CD4-positive, CD25-positive, alpha-beta regulatory T cell (primary cell): ENCODE measurements around the gene UGT8. TPM values are rescaled to one million over a fixed set of nuclear protein-coding genes. Genes with fewer than 3 reads are reported as not detected.

Experiments used
- ATAC-seq, 2 donors: fragments of 150-1000 bp; cut with Tn5 transposase; one replicate each; pipeline ENCODE4 v1.10.0; 2021; ENCODE audit warnings: low read depth in 2 of 2, moderate number of reproducible peaks in 2 of 2, moderate library complexity in 1 of 2
- DNase-seq, 3 donors: peaks; one replicate each; pipeline versions ENCODE4 v3.0.0 to v3.0.0-alpha.2; 2012 to 2022; ENCODE audit warnings: mixed read lengths in 1 of 3
- H3K27ac ChIP-seq: one replicate; pipeline ENCODE4 v1.7.0; 2013; ENCODE audit warnings: mild to moderate bottlenecking, low read length; ENCODE audit not compliant: insufficient read depth, poor library complexity, severe bottlenecking
- H3K27me3 ChIP-seq: one replicate; pipeline ENCODE4 v1.7.0; 2013; ENCODE audit warnings: low read length; ENCODE audit not compliant: control insufficient read depth, insufficient read depth
- H3K36me3 ChIP-seq: one replicate; pipeline ENCODE4 v1.7.0; 2013; ENCODE audit warnings: mild to moderate bottlenecking, low read length, moderate library complexity; ENCODE audit not compliant: control insufficient read depth, insufficient read depth
- H3K4me1 ChIP-seq: 2 replicates; pipeline ENCODE4 v1.7.0; 2013; ENCODE audit warnings: mild to moderate bottlenecking, low read length; ENCODE audit not compliant: insufficient read depth, control insufficient read depth, poor library complexity, severe bottlenecking
- H3K4me3 ChIP-seq: one replicate; pipeline ENCODE4 v1.7.0; 2013; ENCODE audit warnings: low read depth, mild to moderate bottlenecking, low read length, moderate library complexity
- H3K9me3 ChIP-seq, 2 experiments: 1 replicate in 1 of 2; 2 replicates in 1 of 2; pipeline ENCODE4 v1.7.0; 2013; ENCODE audit warnings: low read length in 2 of 2, mild to moderate bottlenecking in 1 of 2, moderate library complexity in 1 of 2; ENCODE audit not compliant: control insufficient read depth in 2 of 2
- H3K27ac Mint-ChIP-seq, 3 donors: one replicate each; pipeline ENCODE4 v1.8.0; 2020 to 2022; ENCODE audit warnings: mild to moderate bottlenecking in 3 of 3, mixed read lengths in 3 of 3, moderate library complexity in 2 of 3
- H3K27me3 Mint-ChIP-seq: one replicate; pipeline ENCODE4 v1.8.0; 2022; ENCODE audit warnings: mild to moderate bottlenecking, mixed read lengths
- H3K36me3 Mint-ChIP-seq: one replicate; pipeline ENCODE4 v1.8.0; 2020; ENCODE audit warnings: mixed read lengths
- H3K4me1 Mint-ChIP-seq, 4 donors: one replicate each; pipeline ENCODE4 v1.8.0; 2020 to 2022; ENCODE audit warnings: mixed read lengths in 4 of 4, mild to moderate bottlenecking in 1 of 4
- H3K4me3 Mint-ChIP-seq, 4 donors: one replicate each; pipeline ENCODE4 v1.8.0; 2020 to 2022; ENCODE audit warnings: mild to moderate bottlenecking in 4 of 4, mixed read lengths in 4 of 4, moderate library complexity in 3 of 4
- H3K9me3 Mint-ChIP-seq, 7 donors: one replicate each; pipeline ENCODE4 v1.8.0; 2020 to 2022; ENCODE audit warnings: mixed read lengths in 7 of 7, mild to moderate bottlenecking in 3 of 7, moderate library complexity in 2 of 7
- polyA plus RNA-seq, 4 donors: library from polyadenylated mRNA; unstranded; fragments of 300-500 nt; fragmentation: Illumina TruSeq; gene quantifications; one replicate each; pipeline ENCODE4 v1.2.3, GENCODE V29; 2021
- total RNA-seq: library from RNA; stranded (reverse); gene quantifications from one replicate; pipeline ENCODE4 v1.2.3, GENCODE V29; 2022

Gene UGT8
- total and polyA plus RNA-seq, 5 donors from 2014 or later, result not detected

- Histone ChIP-seq H3K27me3 (no peaks in the 10 kb centered on the region), H3K36me3 (no peaks in the 10 kb centered on the region)
- no peak for DNase-seq
These were observed 99.6 kb downstream of the UGT8 start for GRCh38 chr4:114698231-114698630.

GRCh38 chr4:114701491-114701890 is 102.9 kb downstream of the UGT8 start:
- Histone ChIP-seq H3K4me3 (no peak overlapping the region), H3K9me3 (no peaks in the 10 kb centered on the region), H3K27me3 (no peaks in the 10 kb centered on the region), H3K4me1 (no peaks in the 10 kb centered on the region), H3K27ac (no peak overlapping the region), H3K36me3 (no peaks in the 10 kb centered on the region)
- H3K4me3 Mint-ChIP-seq, result no peak overlapping the region
- no peak overlapping the region for H3K27ac Mint-ChIP-seq
- H3K4me1 Mint-ChIP-seq, result no peaks in the 10 kb centered on the region
- no peaks in the 10 kb centered on the region for H3K9me3 Mint-ChIP-seq
- ATAC-seq (no peak), DNase-seq (no peak)
- no peaks in the 10 kb centered on the region for H3K36me3 Mint-ChIP-seq
- H3K27me3 Mint-ChIP-seq, result no peaks in the 10 kb centered on the region

More at GRCh38 chr4:114698231-114698630, 99.6 kb downstream of the UGT8 start:
- Mint-ChIP-seq H3K4me3 (no peak overlapping the region), H3K27ac (no peak overlapping the region), H3K4me1 (no peaks in the 10 kb centered on the region), H3K27me3 (no peaks in the 10 kb centered on the region), H3K9me3 (no peaks in the 10 kb centered on the region), H3K36me3 (no peaks in the 10 kb centered on the region)
- Histone ChIP-seq H3K4me3 (no peak overlapping the region), H3K4me1 (no peaks in the 10 kb centered on the region), H3K9me3 (no peaks in the 10 kb centered on the region), H3K27ac (no peak overlapping the region)
- no peak for ATAC-seq

- no peaks in the 10 kb centered on the region for H3K36me3 Mint-ChIP-seq
- Histone ChIP-seq H3K9me3 (no peaks in the 10 kb centered on the region), H3K4me3 (no peak overlapping the region), H3K36me3 (no peaks in the 10 kb centered on the region), H3K27ac (no peak overlapping the region), H3K4me1 (no peaks in the 10 kb centered on the region), H3K27me3 (no peaks in the 10 kb centered on the region)
- H3K27ac Mint-ChIP-seq, result no peak overlapping the region
- H3K4me3 Mint-ChIP-seq, result no peak overlapping the region
- no peaks in the 10 kb centered on the region for H3K27me3 Mint-ChIP-seq
- ATAC-seq, result no peak
- no peak for DNase-seq
- H3K4me1 Mint-ChIP-seq, result no peaks in the 10 kb centered on the region
- peaks cover 0 to 6% (median 0%) of the 10 kb centered on the region in 7 donors for H3K9me3 Mint-ChIP-seq
These were observed 118.8 kb downstream of the UGT8 start for GRCh38 chr4:114717432-114717831.

GRCh38 chr4:114725066-114725465 is 126.5 kb downstream of the UGT8 start:
- Mint-ChIP-seq H3K4me3 (no peak overlapping the region), H3K27ac (no peak overlapping the region), H3K4me1 (no peaks in the 10 kb centered on the region), H3K27me3 (no peaks in the 10 kb centered on the region), H3K9me3 (peaks cover 0 to 3% (median 0%) of the 10 kb centered on the region in 7 donors), H3K36me3 (no peaks in the 10 kb centered on the region)
- DNase-seq (no peak), ATAC-seq (no peak)
- H3K36me3 ChIP-seq, result no peaks in the 10 kb centered on the region
- no peak overlapping the region for H3K4me3 ChIP-seq
- H3K27ac ChIP-seq, result no peak overlapping the region
- no peaks in the 10 kb centered on the region for H3K27me3 ChIP-seq
- H3K4me1 ChIP-seq, result no peaks in the 10 kb centered on the region
- no peaks in the 10 kb centered on the region for H3K9me3 ChIP-seq

- ATAC-seq (no peak), DNase-seq (no peak)
- Histone ChIP-seq H3K36me3 (no peaks in the 10 kb centered on the region), H3K4me1 (no peaks in the 10 kb centered on the region), H3K27me3 (no peaks in the 10 kb centered on the region), H3K27ac (no peak overlapping the region), H3K9me3 (no peaks in the 10 kb centered on the region), H3K4me3 (no peak overlapping the region)
- no peak overlapping the region for H3K27ac Mint-ChIP-seq
- no peaks in the 10 kb centered on the region for H3K36me3 Mint-ChIP-seq
- no peaks in the 10 kb centered on the region for H3K4me1 Mint-ChIP-seq
- no peak overlapping the region for H3K4me3 Mint-ChIP-seq
- no peaks in the 10 kb centered on the region for H3K27me3 Mint-ChIP-seq
- peaks cover 0 to 3% (median 0%) of the 10 kb centered on the region in 7 donors for H3K9me3 Mint-ChIP-seq
These were observed 128.9 kb downstream of the UGT8 start for GRCh38 chr4:114727461-114727860.
